NB4 (cell line): Measurements from ENCODE around the gene TBC1D17.

Source experiments
- MYC ChIP-seq: IDR thresholded peaks from 2 replicates; pipeline ENCODE4 v1.6.1; 2011; ENCODE audit warnings: low read depth, low read length
- POLR2A ChIP-seq: IDR thresholded peaks from 2 replicates; pipeline ENCODE4 v1.6.1; 2011; ENCODE audit warnings: mild to moderate bottlenecking; ENCODE audit not compliant: insufficient read length; ENCODE audit errors: extremely low read depth
- TF ChIP-seq, protein P1 (sequence below): IDR thresholded peaks from one replicate; pipeline ENCODE4 v1.5.1; 2012; ENCODE audit warnings: low read depth, low read length

GRCh38 chr19:49925486-49925885 lies 48.0 kb downstream of the TBC1D17 start:
- TF ChIP-seq POLR2A (no peak), MYC (no peak)
- TF ChIP-seq, protein P1, sequence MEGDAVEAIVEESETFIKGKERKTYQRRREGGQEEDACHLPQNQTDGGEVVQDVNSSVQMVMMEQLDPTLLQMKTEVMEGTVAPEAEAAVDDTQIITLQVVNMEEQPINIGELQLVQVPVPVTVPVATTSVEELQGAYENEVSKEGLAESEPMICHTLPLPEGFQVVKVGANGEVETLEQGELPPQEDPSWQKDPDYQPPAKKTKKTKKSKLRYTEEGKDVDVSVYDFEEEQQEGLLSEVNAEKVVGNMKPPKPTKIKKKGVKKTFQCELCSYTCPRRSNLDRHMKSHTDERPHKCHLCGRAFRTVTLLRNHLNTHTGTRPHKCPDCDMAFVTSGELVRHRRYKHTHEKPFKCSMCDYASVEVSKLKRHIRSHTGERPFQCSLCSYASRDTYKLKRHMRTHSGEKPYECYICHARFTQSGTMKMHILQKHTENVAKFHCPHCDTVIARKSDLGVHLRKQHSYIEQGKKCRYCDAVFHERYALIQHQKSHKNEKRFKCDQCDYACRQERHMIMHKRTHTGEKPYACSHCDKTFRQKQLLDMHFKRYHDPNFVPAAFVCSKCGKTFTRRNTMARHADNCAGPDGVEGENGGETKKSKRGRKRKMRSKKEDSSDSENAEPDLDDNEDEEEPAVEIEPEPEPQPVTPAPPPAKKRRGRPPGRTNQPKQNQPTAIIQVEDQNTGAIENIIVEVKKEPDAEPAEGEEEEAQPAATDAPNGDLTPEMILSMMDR: no peak
